ENCODE measurements around the gene MYO9B. TPM values are rescaled to one million over a fixed set of nuclear protein-coding genes. Genes with fewer than 3 reads are reported as not detected.
A peak's percentile ranks its signal among the peaks of the same experiment; 100 is the strongest.

MYO9B gene
- total RNA-seq, 2 donors from 2014 or later = 79.4 to 96.8 TPM

GRCh38 chr19:17095141-17095919, 19.8 kb downstream of the MYO9B start:
- DNase-seq = no peak
- Mint-ChIP-seq H3K4me1 (peaks cover 2% of the 10 kb centered on the region), H3K9me3 (no peaks in the 10 kb centered on the region), H3K36me3 (ENCODE audit: low read depth) (peaks cover 19% of the 10 kb centered on the region), H3K4me3 (no peak overlapping the region), H3K27me3 (ENCODE audit: insufficient read depth) (no peaks in the 10 kb centered on the region), H3K27ac (no peak overlapping the region)
- H3K4me1 ChIP-seq (ENCODE audit: control insufficient read depth, insufficient read depth, low read length) = no peaks in the 10 kb centered on the region
- WGBS, 2 experiments (ENCODE audit: insufficient coverage in 1 of 2, insufficient read length in 1 of 2) = 95 to 96% methylated on average over 22 to 23 of the region's 23 CpGs
- H3K36me3 ChIP-seq (ENCODE audit: control insufficient read depth, insufficient read depth, low read length) = peaks cover 10% of the 10 kb centered on the region
- H3K4me3 ChIP-seq (ENCODE audit: low read length) = no peak overlapping the region
- TF ChIP-seq CTCF (conservative IDR thresholded peaks at IDR 0.05) = no peak
- H3K27me3 ChIP-seq (ENCODE audit: control insufficient read depth, insufficient read depth, low read length, poor library complexity, severe bottlenecking) = no peaks in the 10 kb centered on the region
- H3K9me3 ChIP-seq (ENCODE audit: control insufficient read depth, low read length) = no peaks in the 10 kb centered on the region
- no peak overlapping the region for H3K27ac ChIP-seq (ENCODE audit: low read depth, low read length)
- H3K9ac ChIP-seq (ENCODE audit: extremely low read depth, low read length, poor library complexity, severe bottlenecking) = no peak overlapping the region

- no peak overlapping the region for H3K4me3 Mint-ChIP-seq
Measured at GRCh38 chr19:17097593-17098126, 22.1 kb downstream of the MYO9B start.

GRCh38 chr19:17098326-17098725, 22.7 kb downstream of the MYO9B start:
- H3K9me3 ChIP-seq (ENCODE audit: control insufficient read depth, low read length) = peaks cover 17% of the 10 kb centered on the region

More at GRCh38 chr19:17097593-17098126, 22.1 kb downstream of the MYO9B start:
- H3K9me3 Mint-ChIP-seq = peaks cover 6% of the 10 kb centered on the region
- Histone ChIP-seq H3K36me3 (ENCODE audit: control insufficient read depth, insufficient read depth, low read length) (peaks cover 17% of the 10 kb centered on the region), H3K9ac (ENCODE audit: extremely low read depth, low read length, poor library complexity, severe bottlenecking) (no peak overlapping the region), H3K4me3 (ENCODE audit: low read length) (no peak overlapping the region), H3K27me3 (ENCODE audit: control insufficient read depth, insufficient read depth, low read length, poor library complexity, severe bottlenecking) (no peaks in the 10 kb centered on the region), H3K4me1 (ENCODE audit: control insufficient read depth, insufficient read depth, low read length) (no peaks in the 10 kb centered on the region), H3K9me3 (ENCODE audit: control insufficient read depth, low read length) (peaks cover 11% of the 10 kb centered on the region), H3K27ac (ENCODE audit: low read depth, low read length) (no peak overlapping the region)
- no peak for TF ChIP-seq CTCF (conservative IDR thresholded peaks at IDR 0.05)
- H3K36me3 Mint-ChIP-seq (ENCODE audit: low read depth) = peaks cover 38% of the 10 kb centered on the region
- peaks cover 2% of the 10 kb centered on the region for H3K4me1 Mint-ChIP-seq
- 82 to 85% methylated on average over 6 to 8 of the region's 8 CpGs for WGBS, 2 experiments (ENCODE audit: insufficient coverage in 1 of 2, insufficient read length in 1 of 2)
- no peaks in the 10 kb centered on the region for H3K27me3 Mint-ChIP-seq (ENCODE audit: insufficient read depth)
- DNase-seq = no peak
- H3K27ac Mint-ChIP-seq = peak overlapping the region; percentile 13

More at GRCh38 chr19:17098326-17098725, 22.7 kb downstream of the MYO9B start:
- no peaks in the 10 kb centered on the region for H3K27me3 Mint-ChIP-seq (ENCODE audit: insufficient read depth)
- no peak for DNase-seq
- no peak overlapping the region for H3K4me3 ChIP-seq (ENCODE audit: low read length)
- no peak overlapping the region for H3K9ac ChIP-seq (ENCODE audit: extremely low read depth, low read length, poor library complexity, severe bottlenecking)
- peaks cover 43% of the 10 kb centered on the region for H3K36me3 Mint-ChIP-seq (ENCODE audit: low read depth)
- H3K4me1 ChIP-seq (ENCODE audit: control insufficient read depth, insufficient read depth, low read length) = no peaks in the 10 kb centered on the region
- peaks cover 24% of the 10 kb centered on the region for H3K36me3 ChIP-seq (ENCODE audit: control insufficient read depth, insufficient read depth, low read length)
- peak overlapping the region; percentile 13 for H3K27ac Mint-ChIP-seq
- no peaks in the 10 kb centered on the region for H3K27me3 ChIP-seq (ENCODE audit: control insufficient read depth, insufficient read depth, low read length, poor library complexity, severe bottlenecking)
- no peak overlapping the region for H3K27ac ChIP-seq (ENCODE audit: low read depth, low read length)
- peaks cover 12% of the 10 kb centered on the region for H3K9me3 Mint-ChIP-seq
- no peak for TF ChIP-seq CTCF (conservative IDR thresholded peaks at IDR 0.05)
- H3K4me1 Mint-ChIP-seq = peaks cover 2% of the 10 kb centered on the region
- H3K4me3 Mint-ChIP-seq = no peak overlapping the region
- WGBS, 2 experiments (ENCODE audit: insufficient coverage in 1 of 2, insufficient read length in 1 of 2) = 86 to 92% methylated on average over 9 of the region's 9 CpGs
